K562 (cell line): ENCODE data around the gene NMT2. TPM values are rescaled to one million over a fixed set of nuclear protein-coding genes. Genes with fewer than 3 reads are reported as not detected.

ENCODE experiments used
- ATAC-seq: fragments of 200-7000 bp; cut with Tn5 transposase; 3 replicates; pipeline ENCODE4 v1.9.1; 2020; ENCODE audit warnings: moderate library complexity
- BruUV-seq: library from RNA; stranded (reverse); fragments of 400-500 nt; replicated peaks from 2 replicates; lab custom pipeline; 2021; lab: Mats Ljungman, UMichigan
- CTCF ChIA-PET: fragments of 300-600 bp; formaldehyde crosslinking; extraction: SDS; loops from one replicate; lab custom pipeline; 2021; ENCODE audit warnings: low intra/inter-chr PET ratio; lab: Yijun Ruan, JAX
- POLR2A ChIA-PET: fragments of 300-600, 350-650 bp; sonication (Branson Sonifier 250); formaldehyde crosslinking; extraction: SDS; loops from one replicate; lab custom pipeline; 2021; ENCODE audit warnings: antibody characterized with exemption, inconsistent platforms; lab: Yijun Ruan, JAX
- DNase-seq, 4 experiments: peaks; one replicate each; pipeline versions ENCODE4 v3.0.0 to v3.0.0-alpha.2; 2011 to 2018; ENCODE audit warnings: low spot score in 3 of 4, mixed read lengths in 3 of 4; ENCODE audit errors: extremely low read depth in 1 of 4
- FAIRE-seq: peaks from 2 replicates; lab custom pipeline; 2011; peaks lifted over from hg19 to GRCh38; lab: Jason Lieb, UNC
- H2AFZ ChIP-seq: 2 replicates; pipeline ENCODE4 v1.6.0; 2011; ENCODE audit warnings: low read depth, low read length, control low read depth, inconsistent platforms
- H3K27ac ChIP-seq: fragments of 200-600 bp; 3 replicates; pipeline ENCODE4 v1.8.0; 2011; ENCODE audit warnings: low read depth, mild to moderate bottlenecking, control low read depth, inconsistent platforms, low read length, moderate library complexity, mixed read lengths; ENCODE audit errors: extremely low read depth
- H3K27me3 ChIP-seq, 2 experiments: fragments of 300-600 bp in 1 of 2; 2 replicates in 1 of 2; 3 replicates in 1 of 2; pipeline versions ENCODE4 v1.6.0 to v1.8.0; 2011; ENCODE audit warnings: inconsistent platforms in 2 of 2, low read length in 2 of 2, mild to moderate bottlenecking in 1 of 2, mixed read lengths in 1 of 2, moderate library complexity in 1 of 2; ENCODE audit not compliant: control insufficient read depth in 2 of 2, insufficient read depth in 2 of 2
- H3K36me3 ChIP-seq: fragments of 300-600 bp; 3 replicates; pipeline ENCODE4 v1.8.0; 2011; ENCODE audit warnings: mild to moderate bottlenecking, low read length, inconsistent platforms; ENCODE audit not compliant: control insufficient read depth, insufficient read depth
- H3K4me1 ChIP-seq, 2 experiments: fragments of 200-600 bp in 1 of 2; replicated peaks in 1 of 2; 2 replicates in 1 of 2; 3 replicates in 1 of 2; pipeline versions ENCODE4 v1.5.1 to v1.8.0; 2011; ENCODE audit warnings: inconsistent platforms in 2 of 2, low read length in 2 of 2, mild to moderate bottlenecking in 1 of 2, mixed read lengths in 1 of 2, moderate library complexity in 1 of 2; ENCODE audit not compliant: control insufficient read depth in 2 of 2, insufficient read depth in 2 of 2
- H3K4me2 ChIP-seq: 2 replicates; pipeline ENCODE4 v1.6.1; 2011; ENCODE audit warnings: low read length, control low read depth, inconsistent platforms, mixed read lengths; ENCODE audit not compliant: insufficient read depth
- H3K4me3 ChIP-seq: fragments of 200-600 bp; sonication (generic), shearing (Covaris generic); 2 replicates; pipeline ENCODE4 v1.5.1; 2016; ENCODE audit warnings: control low read depth, inconsistent platforms
- H3K79me2 ChIP-seq: fragments of 200-600 bp; 3 replicates; pipeline ENCODE4 v1.8.0; 2011; ENCODE audit warnings: low read length, inconsistent platforms; ENCODE audit not compliant: control insufficient read depth, insufficient read depth
- H3K9ac ChIP-seq, 2 experiments: 2 replicates each; pipeline versions ENCODE4 v1.6.0 to v1.6.1; 2011; ENCODE audit warnings: low read depth in 2 of 2, low read length in 2 of 2, control low read depth in 1 of 2, inconsistent platforms in 1 of 2, mild to moderate bottlenecking in 1 of 2, mixed read lengths in 1 of 2; ENCODE audit not compliant: insufficient read depth in 1 of 2
- H3K9me1 ChIP-seq: one replicate; pipeline ENCODE4 v1.6.0; 2011; ENCODE audit warnings: inconsistent platforms, mild to moderate bottlenecking, low read length, moderate library complexity; ENCODE audit not compliant: control insufficient read depth, insufficient read depth
- H3K9me3 ChIP-seq: replicated peaks from 2 replicates; pipeline ENCODE4 v1.5.1; 2011; ENCODE audit warnings: low read depth, low read length, inconsistent platforms; ENCODE audit not compliant: control insufficient read depth, insufficient read depth
- H4K20me1 ChIP-seq: replicated peaks from 2 replicates; pipeline ENCODE4 v1.6.1; 2011; ENCODE audit warnings: low read length, inconsistent platforms, mixed read lengths; ENCODE audit not compliant: control insufficient read depth, insufficient read depth
- DEAF1 ChIP-seq: fragments of 450-650 bp; formaldehyde crosslinking; IDR thresholded peaks from 2 replicates; pipeline ENCODE4 v1.4.0; 2020; ENCODE audit warnings: mild to moderate bottlenecking, moderate library complexity
- DLX4 ChIP-seq: fragments of 250-450 bp; sonication (Bioruptor Pico); IDR thresholded peaks from 2 replicates; pipeline ENCODE4 v1.6.1; 2021; ENCODE audit warnings: mild to moderate bottlenecking
- GABPA ChIP-seq: fragments of 200-800 bp; sonication (Bioruptor generic); conservative IDR thresholded peaks from 2 replicates; pipeline ENCODE4 v1.6.1; 2016; ENCODE audit warnings: low read depth, missing genetic modification characterization, missing compliant biosample characterization
- HNRNPLL ChIP-seq: fragments of 200-400 bp; formaldehyde crosslinking; IDR thresholded peaks from 2 replicates; pipeline ENCODE4 v1.6.1; 2017; ENCODE audit warnings: low read length, low read depth, mild to moderate bottlenecking; ENCODE audit not compliant: poor library complexity, severe bottlenecking
- RFX5 ChIP-seq: IDR thresholded peaks from 2 replicates; pipeline ENCODE4 v1.6.1; 2011; ENCODE audit warnings: low read depth, mild to moderate bottlenecking, improper control_type of control experiment, low read length
- ZC3H4 ChIP-seq: sonication (generic); formaldehyde crosslinking; IDR thresholded peaks from 2 replicates; pipeline ENCODE4 v1.9.0; 2021; ENCODE audit warnings: missing genetic modification reagents, borderline replicate concordance
- ZNF282 ChIP-seq: sonication (generic); formaldehyde crosslinking; IDR thresholded peaks from 2 replicates; pipeline ENCODE4 v1.8.1; 2023; ENCODE audit warnings: missing genetic modification reagents
- ZZZ3 ChIP-seq: fragments of 450-650 bp; IDR thresholded peaks from 2 replicates; pipeline ENCODE4 v1.6.1; 2016; ENCODE audit warnings: antibody characterized with exemption, mild to moderate bottlenecking, moderate library complexity
- WGBS: fragments of 100-300 bp; shearing (Covaris generic); methylation state at CpG from one replicate; pipeline ENCODE4 v1.1.6; 2016; ENCODE audit warnings: low coverage, mixed read lengths; ENCODE audit not compliant: insufficient coverage; ENCODE audit errors: missing lambda C conversion rate; 5-methylcytosine and 5-hydroxymethylcytosine counted together
- in situ Hi-C: fragments of 300-500 bp; cut with MboI; formaldehyde crosslinking; loops from 4 replicates; pipeline ENCODE4 v1.15.0; 2018; ENCODE audit warnings: inconsistent platforms, mixed read lengths
- intact Hi-C: fragments of 100-400 bp; cut with micrococcal nuclease; formaldehyde crosslinking; loops from 2 replicates; pipeline ENCODE4 v1.14.2; 2022
- polyA plus RNA-seq, 8 experiments: library from polyadenylated mRNA; depleted of rRNA in 4 of 8; stranded (reverse) in 5 of 8; unstranded in 3 of 8; fragments of >200 nt; fragmentation: Nextera tagmentation in 2 of 8; fragmentation: Illumina TruSeq in 1 of 8; extraction: Ambion mirVana in 2 of 8; extraction: Trizol in 1 of 8; gene quantifications; 2 replicates each; pipeline versions ENCODE4 v1.2.1 to v1.2.3, GENCODE V29; 2011 to 2014; ENCODE audit warnings: inconsistent platforms in 1 of 8, missing spikeins in 1 of 8
- total RNA-seq, 7 experiments: library from RNA; depleted of rRNA in 6 of 7; stranded (reverse); fragments of >200 nt in 6 of 7; fragmentation: Illumina TruSeq in 2 of 7; extraction: Trizol in 2 of 7; gene quantifications; 2 replicates each; pipeline versions ENCODE4 v1.2.1 to v1.2.3, GENCODE V29; 2011 to 2021; ENCODE audit warnings: low replicate concordance in 1 of 7

Gene NMT2
- total and polyA plus RNA-seq, 9 of the 15 experiments (the other 6 are each of a cell fraction or from before 2014, with no cell fraction given): 5.2 to 15.9 (median 10.8) TPM

GRCh38 chr10:15146366-15146765 is 22.1 kb downstream of the NMT2 start:
- TF ChIP-seq GABPA (tag) (peak; percentile 60), ZZZ3 (no peak), RFX5 (no peak), ZC3H4 (CRISPR knock-in tag) (no peak), DEAF1 (CRISPR knock-in tag) (no peak), ZNF282 (CRISPR knock-in tag) (no peak), DLX4 (CRISPR knock-in tag) (no peak), HNRNPLL (no peak)
- Histone ChIP-seq H3K79me2 (no peaks in the 10 kb centered on the region), H3K4me1 (peaks cover 0 to 5% of the 10 kb centered on the region in 2 experiments; a peak in 1 of 5 replicates), H3K4me3 (no peak overlapping the region), H3K9ac (no peak overlapping the region), H2AFZ (no peak overlapping the region), H4K20me1 (no peaks in the 10 kb centered on the region; the same call in 1 of the 2 replicates), H3K36me3 (no peaks in the 10 kb centered on the region), H3K9me3 (no peaks in the 10 kb centered on the region; the same call in 1 of the 2 replicates), H3K27me3 (no peaks in the 10 kb centered on the region), H3K9me1 (no peaks in the 10 kb centered on the region), H3K27ac (no peak overlapping the region), H3K4me2 (no peak overlapping the region)
- DNase-seq: no peak
- BruUV-seq: no TSS peak
- 21% methylated on average over 7 of the region's 7 CpGs for WGBS
- intact Hi-C loops: no loop called here
- POLR2A ChIA-PET: no interaction called here
- CTCF ChIA-PET: no interaction called here
- in situ Hi-C loops: no loop called here
- FAIRE-seq: peak; percentile 35
- ATAC-seq: peak; percentile 64; the same call in 2 of the 3 replicates
